ENCODE measurements around the gene GNRH2. TPM values are rescaled to one million over a fixed set of nuclear protein-coding genes. Genes with fewer than 3 reads are reported as not detected.
"Not testable (repeated sequence)": the region's sequence is repeated elsewhere in the genome, so short reads cannot be mapped to it uniquely, and the experiment has no call there.

Gene GNRH2
- total RNA-seq, 1 donor from 2014 or later: 0.75 TPM

DNA sequence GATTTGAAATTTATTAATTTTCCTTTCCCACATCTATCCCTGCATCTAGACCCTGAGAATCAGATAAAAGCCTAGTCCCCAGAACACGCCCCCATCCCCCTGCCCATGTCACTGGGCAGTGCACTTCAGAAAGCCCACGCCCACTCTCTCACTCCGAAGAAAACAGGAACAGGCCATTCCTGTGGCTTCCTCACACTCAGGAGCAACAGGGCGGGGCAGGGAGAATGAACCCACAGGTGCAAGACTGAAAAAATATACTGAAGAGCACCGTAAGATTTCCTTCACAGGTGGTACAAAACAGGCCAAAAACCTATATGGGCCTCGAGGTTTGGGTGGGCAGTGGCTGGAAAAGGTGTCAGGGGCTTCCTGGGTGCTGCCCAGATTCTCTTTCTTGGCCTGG, 31.4 kb downstream of the GNRH2 start:
- intact Hi-C loops (cut with micrococcal nuclease): no loop called here
- CTCF ChIA-PET: no interaction called here

DNA sequence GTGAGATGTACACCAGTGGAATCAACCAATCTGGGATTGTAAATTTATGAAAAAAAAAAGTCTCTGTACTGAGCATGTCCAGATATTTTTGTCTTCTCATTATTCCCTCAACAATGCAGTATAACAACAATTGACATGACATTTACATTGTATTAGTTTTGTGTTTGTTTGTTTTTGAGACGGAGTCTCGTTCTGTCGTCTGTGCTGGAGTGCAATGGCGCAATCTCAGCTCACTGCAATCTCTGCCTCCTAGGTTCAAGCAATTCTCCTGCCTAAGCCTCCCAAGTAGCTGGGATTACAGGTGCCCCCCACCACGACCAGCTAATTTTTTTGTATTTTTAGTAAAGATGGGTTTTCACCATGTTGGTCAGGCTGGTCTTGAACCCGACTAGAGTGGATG, 31.9 kb downstream of the GNRH2 start:
- POLR2A ChIA-PET; H3K36me3 Mint-ChIP-seq (ENCODE audit: low read depth); H3K4me3 Mint-ChIP-seq; H3K27ac Mint-ChIP-seq; H3K9me3 Mint-ChIP-seq; intact Hi-C loops (cut with micrococcal nuclease); DNase-seq; ATAC-seq (ENCODE audit: low read depth): not testable (repeated sequence)
- CTCF ChIA-PET: interaction anchor here (0.6 kb wide), 1 partner anchor 20 kb away, joined by 3 read pairs; no protein-coding TSS in a partner anchor
- peaks cover 19% of the 10 kb centered on the region for H3K4me1 Mint-ChIP-seq
- peaks cover 34% of the 10 kb centered on the region for H3K27me3 Mint-ChIP-seq

More for the DNA sequence above, 31.4 kb downstream of the GNRH2 start:
- TF ChIP-seq, protein P1, sequence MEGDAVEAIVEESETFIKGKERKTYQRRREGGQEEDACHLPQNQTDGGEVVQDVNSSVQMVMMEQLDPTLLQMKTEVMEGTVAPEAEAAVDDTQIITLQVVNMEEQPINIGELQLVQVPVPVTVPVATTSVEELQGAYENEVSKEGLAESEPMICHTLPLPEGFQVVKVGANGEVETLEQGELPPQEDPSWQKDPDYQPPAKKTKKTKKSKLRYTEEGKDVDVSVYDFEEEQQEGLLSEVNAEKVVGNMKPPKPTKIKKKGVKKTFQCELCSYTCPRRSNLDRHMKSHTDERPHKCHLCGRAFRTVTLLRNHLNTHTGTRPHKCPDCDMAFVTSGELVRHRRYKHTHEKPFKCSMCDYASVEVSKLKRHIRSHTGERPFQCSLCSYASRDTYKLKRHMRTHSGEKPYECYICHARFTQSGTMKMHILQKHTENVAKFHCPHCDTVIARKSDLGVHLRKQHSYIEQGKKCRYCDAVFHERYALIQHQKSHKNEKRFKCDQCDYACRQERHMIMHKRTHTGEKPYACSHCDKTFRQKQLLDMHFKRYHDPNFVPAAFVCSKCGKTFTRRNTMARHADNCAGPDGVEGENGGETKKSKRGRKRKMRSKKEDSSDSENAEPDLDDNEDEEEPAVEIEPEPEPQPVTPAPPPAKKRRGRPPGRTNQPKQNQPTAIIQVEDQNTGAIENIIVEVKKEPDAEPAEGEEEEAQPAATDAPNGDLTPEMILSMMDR (IDR thresholded peaks at IDR 0.05): no peak
- peaks cover 19% of the 10 kb centered on the region for H3K4me1 Mint-ChIP-seq
- no peak overlapping the region for H3K4me3 Mint-ChIP-seq
- no peak for ATAC-seq (ENCODE audit: low read depth)
- DNase-seq: no peak
- no peaks in the 10 kb centered on the region for H3K36me3 Mint-ChIP-seq (ENCODE audit: low read depth)
- POLR2A ChIA-PET: no interaction called here
- peaks cover 29% of the 10 kb centered on the region for H3K27me3 Mint-ChIP-seq
- no peak overlapping the region for H3K27ac Mint-ChIP-seq
- H3K9me3 Mint-ChIP-seq: no peaks in the 10 kb centered on the region

DNA sequence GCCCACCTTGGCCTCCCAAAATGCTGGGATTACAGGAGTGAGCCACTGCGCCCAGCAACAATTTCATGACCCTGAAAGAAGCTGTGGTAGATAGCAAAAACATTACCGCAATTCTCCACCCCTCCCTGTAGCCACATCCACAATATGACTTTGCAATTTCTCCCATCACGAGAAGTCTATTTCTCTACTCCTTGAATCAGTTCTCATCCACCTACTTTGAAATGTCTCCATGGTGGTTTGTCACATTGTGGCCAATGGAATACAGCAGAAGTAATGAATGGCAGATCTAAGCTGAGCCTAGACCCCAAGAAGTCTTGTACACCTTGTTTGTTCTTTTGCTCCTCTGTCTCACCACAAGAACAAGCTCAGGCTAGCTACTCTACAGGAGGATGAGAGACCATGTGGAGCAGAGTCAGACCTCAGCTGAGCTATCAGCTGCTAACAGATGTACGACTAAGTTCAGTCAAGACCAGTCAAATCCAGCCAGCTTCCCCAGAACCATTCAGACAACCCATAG, 34.3 kb downstream of the GNRH2 start:
- H3K27me3 Mint-ChIP-seq: peaks cover 50% of the 10 kb centered on the region
- ATAC-seq (ENCODE audit: low read depth) (no peak), DNase-seq (no peak)
- TF ChIP-seq, protein P1 (IDR thresholded peaks at IDR 0.05): no peak
- no peaks in the 10 kb centered on the region for H3K36me3 Mint-ChIP-seq (ENCODE audit: low read depth)
- H3K27ac Mint-ChIP-seq: no peak overlapping the region
- H3K4me3 Mint-ChIP-seq: no peak overlapping the region
- peaks cover 9% of the 10 kb centered on the region for H3K4me1 Mint-ChIP-seq
- no peaks in the 10 kb centered on the region for H3K9me3 Mint-ChIP-seq
- intact Hi-C loops (cut with micrococcal nuclease): loop anchor here (2.0 kb wide), 1 partner anchor 15 kb away; no protein-coding TSS in a partner anchor
- ChIA-PET CTCF (interaction anchor here (1.3 kb wide), 1 partner anchor 24 kb away, joined by 6 read pairs; no protein-coding TSS in a partner anchor), POLR2A (interaction anchor here (0.7 kb wide), 1 partner anchor 607 kb away, joined by 3 read pairs; the partner anchor contains the start of gene SNRPB)

DNA sequence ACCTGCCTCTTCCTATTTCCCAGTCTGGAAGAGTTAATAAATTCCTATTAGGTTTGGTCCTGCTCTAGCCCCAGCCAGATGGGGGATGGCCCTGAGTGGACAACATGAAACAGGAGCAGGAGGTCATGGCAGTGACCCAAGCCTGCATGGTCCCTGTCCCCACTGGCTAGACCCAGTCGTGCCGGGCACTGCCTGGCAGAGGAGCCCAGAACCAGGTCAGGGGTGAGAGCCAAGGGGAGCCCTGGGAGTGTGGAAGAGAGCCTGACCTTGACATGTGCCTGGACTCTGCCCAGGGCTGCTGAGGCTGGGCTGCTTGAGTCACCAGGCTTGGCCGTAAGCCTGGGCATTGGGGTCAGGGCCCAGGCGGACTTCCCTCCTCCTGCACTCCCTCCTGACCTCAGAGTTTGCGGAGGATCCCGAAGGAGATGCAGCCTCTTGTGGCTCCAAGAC, 37.5 kb downstream of the GNRH2 start:
- Mint-ChIP-seq H3K36me3 (ENCODE audit: low read depth) (no peaks in the 10 kb centered on the region), H3K4me1 (peaks cover 19% of the 10 kb centered on the region), H3K27me3 (peaks cover 63% of the 10 kb centered on the region), H3K4me3 (no peak overlapping the region), H3K9me3 (no peaks in the 10 kb centered on the region), H3K27ac (no peak overlapping the region)
- DNase-seq (no peak), ATAC-seq (ENCODE audit: low read depth) (no peak)
- ChIA-PET POLR2A (no interaction called here), CTCF (no interaction called here)
- TF ChIP-seq, protein P1 (IDR thresholded peaks at IDR 0.05): no peak
- intact Hi-C loops (cut with micrococcal nuclease): no loop called here

DNA sequence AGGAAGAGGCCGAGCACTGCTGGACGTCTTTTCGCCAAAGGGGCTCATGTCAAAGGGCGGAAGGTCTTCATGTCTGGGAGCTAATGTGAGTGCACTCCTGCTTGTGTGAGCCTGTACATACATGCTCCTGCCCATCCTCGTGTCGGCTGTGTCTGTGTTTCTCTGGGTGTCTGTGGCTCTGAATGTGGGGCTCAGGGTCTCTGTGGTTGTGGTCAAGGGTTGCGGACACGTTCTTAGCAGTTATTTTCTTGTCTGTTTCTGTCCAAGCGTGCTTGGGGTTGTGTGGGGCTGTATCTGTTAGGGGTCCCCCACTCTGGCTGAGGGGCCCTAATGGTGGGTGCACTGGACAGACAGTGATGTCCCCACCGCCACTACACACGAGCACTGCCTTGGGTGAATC, 38.2 kb downstream of the GNRH2 start:
- intact Hi-C loops (cut with micrococcal nuclease): no loop called here
- peak overlapping the region; percentile 78 for H3K4me3 Mint-ChIP-seq
- TF ChIP-seq, protein P1 (IDR thresholded peaks at IDR 0.05): no peak
- H3K9me3 Mint-ChIP-seq: no peaks in the 10 kb centered on the region
- no peaks in the 10 kb centered on the region for H3K36me3 Mint-ChIP-seq (ENCODE audit: low read depth)
- CTCF ChIA-PET: no interaction called here
- no peak for ATAC-seq (ENCODE audit: low read depth)
- no peak for DNase-seq
- H3K27ac Mint-ChIP-seq: no peak overlapping the region
- H3K4me1 Mint-ChIP-seq: peaks cover 19% of the 10 kb centered on the region
- POLR2A ChIA-PET: no interaction called here
- H3K27me3 Mint-ChIP-seq: peaks cover 62% of the 10 kb centered on the region

All from activated B cell treated with CpG ODN at 0.5 μM for 24 hours (primary cell).